ENCODE measurements around the gene PRKCE.

- TF ChIP-seq POLR2A (IDR thresholded peaks at IDR 0.05; ENCODE audit: low read depth, low read length), result no peak
- no peak for TF ChIP-seq POLR2AphosphoS5 (IDR thresholded peaks at IDR 0.05; ENCODE audit: low read depth, low read length)
Measured at GRCh38 chr2:45895241-45895861, 243.9 kb downstream of the PRKCE start.
